HCT116 (cell line): ENCODE data around the gene MAP3K3. TPM values are rescaled to one million over a fixed set of nuclear protein-coding genes. Genes with fewer than 3 reads are reported as not detected.

Experiments
- ATAC-seq: fragments of 200-7000 bp; cut with Tn5 transposase; 2 replicates; pipeline ENCODE4 v1.9.1; 2020; ENCODE audit warnings: mild to moderate bottlenecking, moderate library complexity
- BruUV-seq: library from RNA; stranded (reverse); fragments of 400-500 nt; replicated peaks from 2 replicates; lab custom pipeline; 2021; lab: Mats Ljungman, UMichigan
- CTCF ChIA-PET: fragments of 300-600 bp; sonication (Branson Sonifier 250); formaldehyde crosslinking; loops from one replicate; lab custom pipeline; 2021; ENCODE audit warnings: antibody characterized with exemption; lab: Charles Lee
- POLR2A ChIA-PET: fragments of 300-600, 350-600 bp; sonication (Branson Sonifier 250); formaldehyde crosslinking; loops from one replicate; lab custom pipeline; 2021; ENCODE audit warnings: antibody characterized with exemption; lab: Charles Lee
- RAD21 ChIA-PET, 2 experiments: fragments of 300-600 bp; sonication (Branson Sonifier 250); formaldehyde crosslinking; loops; one replicate each; lab custom pipeline; 2023; ENCODE audit warnings: low total read pairs in 2 of 2; ENCODE audit not compliant: uncharacterized antibody in 2 of 2, unreplicated experiment in 2 of 2, low non-redundant PET in 1 of 2; lab: Charles Lee
- DNase-seq: peaks from one replicate; pipeline ENCODE4 v3.0.0-alpha.2; 2010; ENCODE audit warnings: low read depth, low spot score
- H2AFZ ChIP-seq: fragments of 200-600 bp; shearing (Covaris generic), sonication (generic); 2 replicates; pipeline ENCODE4 v1.6.1; 2017; ENCODE audit warnings: low read depth, mixed run types, mixed read lengths, antibody characterized with exemption, low read length; ENCODE audit not compliant: poor library complexity, severe bottlenecking
- H3K27ac ChIP-seq: 2 replicates; pipeline ENCODE4 v1.5.1; 2012; ENCODE audit warnings: low read depth, low read length
- H3K27me3 ChIP-seq: fragments of 200-600 bp; sonication (generic); 2 replicates; pipeline ENCODE4 v1.6.1; 2016; ENCODE audit warnings: mixed run types, low read length, mixed read lengths; ENCODE audit not compliant: insufficient read depth
- H3K36me3 ChIP-seq, 2 experiments: fragments of 200-500 bp in 1 of 2; fragments of 200-600 bp in 1 of 2; sonication (Bioruptor generic) in 1 of 2; sonication (generic) in 1 of 2; 2 replicates each; pipeline versions ENCODE4 v1.5.1 to v1.6.1; 2014 to 2016; ENCODE audit warnings: low read length in 2 of 2, inconsistent platforms in 1 of 2, mixed read lengths in 1 of 2, mixed run types in 1 of 2; ENCODE audit not compliant: insufficient read depth in 2 of 2, control insufficient read depth in 1 of 2
- H3K4me1 ChIP-seq, 2 experiments: fragments of 200-600 bp in 1 of 2; sonication (generic) in 1 of 2; 2 replicates each; pipeline versions ENCODE4 v1.5.1 to v1.6.1; 2012 to 2017; ENCODE audit warnings: low read length in 2 of 2, inconsistent platforms in 1 of 2, mild to moderate bottlenecking in 1 of 2, mixed read lengths in 1 of 2, mixed run types in 1 of 2, moderate library complexity in 1 of 2; ENCODE audit not compliant: insufficient read depth in 2 of 2, control insufficient read depth in 1 of 2
- H3K4me2 ChIP-seq: fragments of 200-600 bp; sonication (generic); 2 replicates; pipeline ENCODE4 v1.6.1; 2017; ENCODE audit warnings: mixed run types, low read length, mixed read lengths
- H3K4me3 ChIP-seq, 2 experiments: fragments of 200-600 bp in 1 of 2; sonication (generic) in 1 of 2; replicated peaks in 1 of 2; 2 replicates each; pipeline ENCODE4 v1.5.1; 2011 to 2016; ENCODE audit warnings: low read length in 2 of 2, control low read depth in 1 of 2, low read depth in 1 of 2, mild to moderate bottlenecking in 1 of 2, mixed read lengths in 1 of 2, mixed run types in 1 of 2
- H3K79me2 ChIP-seq: fragments of 200-600 bp; sonication (generic); 2 replicates; pipeline ENCODE4 v1.6.1; 2017; ENCODE audit warnings: mild to moderate bottlenecking, mixed run types, low read length, moderate library complexity, mixed read lengths; ENCODE audit not compliant: insufficient read depth
- H3K9ac ChIP-seq: fragments of 200-600 bp; sonication (generic); 2 replicates; pipeline ENCODE4 v1.6.1; 2016; ENCODE audit warnings: low read length, mixed read lengths
- H3K9me2 ChIP-seq: fragments of 200-600 bp; sonication (generic), shearing (Covaris generic); 2 replicates; pipeline ENCODE4 v1.6.1; 2017; ENCODE audit warnings: mixed run types, mild to moderate bottlenecking, moderate library complexity; ENCODE audit not compliant: insufficient read depth
- H3K9me3 ChIP-seq, 2 experiments: fragments of 200-500 bp in 1 of 2; fragments of 200-600 bp in 1 of 2; sonication (Bioruptor generic) in 1 of 2; sonication (generic) in 1 of 2; 2 replicates each; pipeline ENCODE4 v1.6.1; 2014 to 2017; ENCODE audit warnings: low read length in 2 of 2, mixed read lengths in 2 of 2, inconsistent platforms in 1 of 2, low read depth in 1 of 2, mild to moderate bottlenecking in 1 of 2, mixed run types in 1 of 2, moderate library complexity in 1 of 2; ENCODE audit not compliant: control insufficient read depth in 1 of 2, insufficient read depth in 1 of 2
- H4K20me1 ChIP-seq: fragments of 200-600 bp; sonication (generic), shearing (Covaris generic); 2 replicates; pipeline ENCODE4 v1.6.1; 2017; ENCODE audit warnings: mixed run types, mild to moderate bottlenecking, moderate library complexity; ENCODE audit not compliant: insufficient read depth
- ATF3 ChIP-seq: IDR thresholded peaks from 2 replicates; pipeline ENCODE4 v1.6.1; 2012
- EZH2 ChIP-seq: fragments of 200-600 bp; sonication (generic); IDR thresholded peaks from 2 replicates; pipeline ENCODE4 v1.6.1; 2017; ENCODE audit warnings: antibody characterized with exemption, mixed run types
- FOSL1 ChIP-seq: IDR thresholded peaks from 2 replicates; pipeline ENCODE4 v1.6.1; 2012; ENCODE audit warnings: low read depth
- POLR2AphosphoS5 ChIP-seq: IDR thresholded peaks from 2 replicates; pipeline ENCODE4 v1.6.1; 2011; ENCODE audit warnings: mild to moderate bottlenecking, low read depth, low read length, moderate library complexity
- SP1 ChIP-seq: IDR thresholded peaks from 2 replicates; pipeline ENCODE4 v1.6.1; 2012; ENCODE audit warnings: low read depth
- SRF ChIP-seq: IDR thresholded peaks from 2 replicates; pipeline ENCODE4 v1.6.1; 2012; ENCODE audit warnings: low read depth
- intact Hi-C: fragments of 100-400 bp; cut with micrococcal nuclease; formaldehyde crosslinking; loops from 2 replicates; pipeline ENCODE4 v1.10.0; 2022
- total RNA-seq: library from RNA; stranded (reverse); gene quantifications from one replicate; pipeline ENCODE4 v1.2.1, GENCODE V29; 2021; ENCODE audit not compliant: unreplicated experiment
- TF ChIP-seq, protein P1 (sequence below): IDR thresholded peaks from 2 replicates; pipeline ENCODE4 v1.6.1; 2011; ENCODE audit warnings: mild to moderate bottlenecking, low read length, moderate library complexity; ENCODE audit not compliant: insufficient replicate concordance; ENCODE audit errors: extremely low read depth

The MAP3K3 gene
- total RNA-seq, 1 experiment from 2014 or later: 18.5 TPM

- no peaks in the 10 kb centered on the region for H3K9me2 ChIP-seq
- no peak overlapping the region for H3K27ac ChIP-seq
- TF ChIP-seq FOSL1: no peak
- no peak for TF ChIP-seq POLR2AphosphoS5
- TF ChIP-seq EZH2: no peak
- TF ChIP-seq SRF: no peak
- no peak for TF ChIP-seq SP1
- TF ChIP-seq ATF3: no peak
- TF ChIP-seq, protein P1, sequence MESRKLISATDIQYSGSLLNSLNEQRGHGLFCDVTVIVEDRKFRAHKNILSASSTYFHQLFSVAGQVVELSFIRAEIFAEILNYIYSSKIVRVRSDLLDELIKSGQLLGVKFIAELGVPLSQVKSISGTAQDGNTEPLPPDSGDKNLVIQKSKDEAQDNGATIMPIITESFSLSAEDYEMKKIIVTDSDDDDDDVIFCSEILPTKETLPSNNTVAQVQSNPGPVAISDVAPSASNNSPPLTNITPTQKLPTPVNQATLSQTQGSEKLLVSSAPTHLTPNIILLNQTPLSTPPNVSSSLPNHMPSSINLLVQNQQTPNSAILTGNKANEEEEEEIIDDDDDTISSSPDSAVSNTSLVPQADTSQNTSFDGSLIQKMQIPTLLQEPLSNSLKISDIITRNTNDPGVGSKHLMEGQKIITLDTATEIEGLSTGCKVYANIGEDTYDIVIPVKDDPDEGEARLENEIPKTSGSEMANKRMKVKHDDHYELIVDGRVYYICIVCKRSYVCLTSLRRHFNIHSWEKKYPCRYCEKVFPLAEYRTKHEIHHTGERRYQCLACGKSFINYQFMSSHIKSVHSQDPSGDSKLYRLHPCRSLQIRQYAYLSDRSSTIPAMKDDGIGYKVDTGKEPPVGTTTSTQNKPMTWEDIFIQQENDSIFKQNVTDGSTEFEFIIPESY: no peak
- no peaks in the 10 kb centered on the region; a peak in 1 of 4 replicates for H3K36me3 ChIP-seq
- peaks cover 7 to 20% of the 10 kb centered on the region in 2 experiments for H3K4me1 ChIP-seq
- ChIA-PET RAD21 (no interaction called here), POLR2A (no interaction called here), CTCF (no interaction called here)
- H4K20me1 ChIP-seq: no peaks in the 10 kb centered on the region
- no peak overlapping the region for H2AFZ ChIP-seq
- intact Hi-C loops: no loop called here
- H3K9ac ChIP-seq: no peak overlapping the region
- ATAC-seq: no peak
- no peak overlapping the region for H3K4me2 ChIP-seq
- no peak overlapping the region for H3K4me3 ChIP-seq
- no peaks in the 10 kb centered on the region for H3K9me3 ChIP-seq
- no peak for DNase-seq
- no TSS peak for BruUV-seq
- no peaks in the 10 kb centered on the region for H3K27me3 ChIP-seq
- H3K79me2 ChIP-seq: peaks cover 17% of the 10 kb centered on the region
Measured at GRCh38 chr17:63598281-63598680, 23.9 kb upstream of the MAP3K3 start.
